Measurements from ENCODE around the gene PTX4.

GRCh38 chr16:1457489-1458245 is 31.1 kb downstream of the PTX4 start:
- no peak for TF ChIP-seq CTCF (IDR thresholded peaks at IDR 0.05; ENCODE audit: borderline replicate concordance, extremely low read depth, low read length, poor library complexity, severe bottlenecking)
- TF ChIP-seq EZH2 (IDR thresholded peaks at IDR 0.05; ENCODE audit: borderline replicate concordance, low read depth, low read length, severe bottlenecking), result no peak

All from DND-41 (cell line).